ENCODE data around the gene IGFL4. TPM values are rescaled to one million over a fixed set of nuclear protein-coding genes. Genes with fewer than 3 reads are reported as not detected.

The IGFL4 gene
- total and polyA plus RNA-seq, 2 donors from 2014 or later, result not detected

- intact Hi-C loops (cut with DNase I), result no loop called here
- H3K27ac ChIP-seq (ENCODE audit: low read depth in 2 of 2, low read length in 2 of 2), result no peak overlapping the region
- no peak for TF ChIP-seq CTCF (IDR thresholded peaks at IDR 0.05; ENCODE audit: borderline replicate concordance, extremely low read depth, insufficient read depth)
- DNase-seq, result no peak
- no peaks in the 10 kb centered on the region for H3K27me3 ChIP-seq (ENCODE audit: control insufficient read depth, insufficient read depth, low read length)
- peaks cover 0 to 2% (median 0%) of the 10 kb centered on the region in 3 donors for H3K4me1 ChIP-seq (ENCODE audit: control insufficient read depth in 2 of 3, insufficient read depth in 2 of 3, low read depth in 1 of 3, low read length in 3 of 3)
- no peaks in the 10 kb centered on the region for H3K9me3 ChIP-seq (ENCODE audit: control insufficient read depth in 2 of 3, insufficient read depth in 1 of 3, low read length in 3 of 3)
- no peak overlapping the region for H3K4me3 ChIP-seq (ENCODE audit: low read length in 3 of 3)
- FAIRE-seq, result no peak
- H3K9ac ChIP-seq (ENCODE audit: low read length in 3 of 3), result no peak overlapping the region
- no peaks in the 10 kb centered on the region for H3K36me3 ChIP-seq (ENCODE audit: control insufficient read depth in 2 of 3, insufficient read depth in 3 of 3, low read length in 3 of 3)
Measured at GRCh38 chr19:46032597-46033025, 8.2 kb downstream of the IGFL4 start.

GRCh38 chr19:46031781-46032596 lies 8.8 kb downstream of the IGFL4 start:
- H3K36me3 ChIP-seq (ENCODE audit: control insufficient read depth in 2 of 3, insufficient read depth in 3 of 3, low read length in 3 of 3), result no peaks in the 10 kb centered on the region
- H3K27me3 ChIP-seq (ENCODE audit: control insufficient read depth, insufficient read depth, low read length), result no peaks in the 10 kb centered on the region
- H3K9ac ChIP-seq (ENCODE audit: low read length in 3 of 3), result no peak overlapping the region
- intact Hi-C loops (cut with DNase I), result no loop called here
- no peak for DNase-seq
- H3K9me3 ChIP-seq (ENCODE audit: control insufficient read depth in 2 of 3, insufficient read depth in 1 of 3, low read length in 3 of 3), result no peaks in the 10 kb centered on the region
- H3K4me3 ChIP-seq (ENCODE audit: low read length in 3 of 3), result no peak overlapping the region
- no peak for TF ChIP-seq CTCF (IDR thresholded peaks at IDR 0.05; ENCODE audit: borderline replicate concordance, extremely low read depth, insufficient read depth)
- H3K4me1 ChIP-seq (ENCODE audit: control insufficient read depth in 2 of 3, insufficient read depth in 2 of 3, low read depth in 1 of 3, low read length in 3 of 3), result peaks cover 0 to 2% (median 0%) of the 10 kb centered on the region in 3 donors
- FAIRE-seq, result no peak
- no peak overlapping the region for H3K27ac ChIP-seq (ENCODE audit: low read depth in 2 of 2, low read length in 2 of 2)

- FAIRE-seq, result no peak
- no peak for TF ChIP-seq CTCF (IDR thresholded peaks at IDR 0.05; ENCODE audit: borderline replicate concordance, extremely low read depth, insufficient read depth)
- Histone ChIP-seq H3K36me3 (ENCODE audit: control insufficient read depth in 2 of 3, insufficient read depth in 3 of 3, low read length in 3 of 3) (no peaks in the 10 kb centered on the region), H3K4me3 (ENCODE audit: low read length in 3 of 3) (no peak overlapping the region), H3K9me3 (ENCODE audit: control insufficient read depth in 2 of 3, insufficient read depth in 1 of 3, low read length in 3 of 3) (no peaks in the 10 kb centered on the region), H3K4me1 (ENCODE audit: control insufficient read depth in 2 of 3, insufficient read depth in 2 of 3, low read depth in 1 of 3, low read length in 3 of 3) (peaks cover 0 to 2% (median 0%) of the 10 kb centered on the region in 3 donors), H3K27me3 (ENCODE audit: control insufficient read depth, insufficient read depth, low read length) (no peaks in the 10 kb centered on the region), H3K27ac (ENCODE audit: low read depth in 2 of 2, low read length in 2 of 2) (no peak overlapping the region), H3K9ac (ENCODE audit: low read length in 3 of 3) (no peak overlapping the region)
- intact Hi-C loops (cut with DNase I), result no loop called here
- DNase-seq, result peak in 4 of 5 donors; percentile 61 to 81 (median 78)
Measured at GRCh38 chr19:46030812-46031550, 9.8 kb downstream of the IGFL4 start.
